HG03558 (cell line): ENCODE data around the gene SEC23A.

Experiments used
- ATAC-seq: cut with Tn5 transposase; IDR thresholded peaks from one replicate; pipeline ENCODE4 v1.9.1; 2021; ENCODE audit warnings: moderate number of reproducible peaks; ENCODE audit not compliant: unreplicated experiment; ENCODE audit errors: extremely low read depth

The SEC23A gene

GRCh38 chr14:38994731-38995130, 108.3 kb downstream of the SEC23A start:
- ATAC-seq = no peak

GRCh38 chr14:38993981-38994380, 109.1 kb downstream of the SEC23A start:
- ATAC-seq = no peak

DNA sequence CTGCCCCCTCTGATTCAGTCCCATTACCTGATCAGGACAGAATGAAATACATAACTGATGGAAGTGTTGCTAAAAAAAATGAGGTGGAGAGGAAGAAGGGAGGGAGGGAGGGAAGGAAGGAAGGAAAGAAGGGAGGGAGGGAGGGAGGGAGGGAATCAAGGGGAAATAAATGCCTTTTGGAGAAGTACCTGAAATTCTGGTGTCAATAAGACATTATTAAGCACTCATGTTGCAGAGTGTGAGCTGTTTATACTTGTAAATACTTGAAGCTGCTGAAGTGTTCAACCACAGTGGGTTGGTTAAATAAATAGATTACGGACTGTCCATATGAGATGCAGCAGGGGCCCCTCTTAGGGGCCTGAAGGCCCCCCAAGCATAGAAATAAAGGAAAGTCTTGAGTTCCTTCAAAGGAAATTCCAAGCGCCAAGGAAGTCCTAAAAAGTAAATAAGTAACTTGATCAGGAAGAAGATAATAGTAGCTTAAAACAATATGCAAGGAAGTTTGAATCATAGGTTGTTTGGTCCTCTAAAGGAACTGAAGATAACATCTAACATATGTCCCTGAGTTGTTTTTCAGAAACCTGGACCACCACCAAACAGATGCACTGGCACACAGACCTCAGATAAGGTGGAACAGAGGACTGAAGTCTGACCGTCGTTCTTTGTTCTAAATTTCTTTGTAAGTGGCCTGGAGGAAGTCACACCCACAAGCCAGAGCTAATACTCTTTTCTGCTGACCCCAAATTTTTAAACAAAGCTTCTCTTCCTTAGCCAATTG, 110.8 kb downstream of the SEC23A start:
- no peak for ATAC-seq

GRCh38 chr14:38991299-38991698, 111.7 kb downstream of the SEC23A start:
- ATAC-seq = no peak

DNA sequence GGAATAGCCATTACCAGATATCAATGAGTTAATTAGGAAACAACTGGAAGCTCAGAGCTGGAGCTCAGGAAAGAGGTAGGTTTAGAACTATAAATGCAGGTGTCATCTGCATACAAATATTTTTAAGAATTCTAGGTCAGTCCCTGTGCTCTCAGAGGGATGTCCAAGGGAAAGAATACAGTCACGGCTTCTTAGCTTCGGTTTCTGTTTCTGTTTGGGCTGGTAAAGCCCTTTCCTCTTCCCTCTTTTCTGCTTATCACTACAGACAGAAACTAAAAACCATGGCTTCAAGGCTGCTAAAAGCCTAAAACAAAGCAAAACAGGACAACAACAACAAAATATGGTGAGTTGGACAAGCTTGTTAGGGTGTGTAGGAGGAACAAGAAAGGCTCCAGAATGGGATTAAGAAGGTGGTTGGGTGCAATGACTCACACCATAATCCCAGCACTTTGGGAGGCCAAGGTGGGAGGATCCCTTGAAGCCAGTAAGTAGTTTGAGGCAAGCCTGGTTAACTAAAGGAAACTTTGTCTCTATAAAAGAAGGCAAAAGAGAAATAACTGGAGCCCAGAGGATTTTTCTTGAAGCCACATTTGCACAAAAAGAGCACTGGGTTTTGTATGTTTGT, 113.0 kb downstream of the SEC23A start:
- peak; percentile 85 for ATAC-seq

DNA sequence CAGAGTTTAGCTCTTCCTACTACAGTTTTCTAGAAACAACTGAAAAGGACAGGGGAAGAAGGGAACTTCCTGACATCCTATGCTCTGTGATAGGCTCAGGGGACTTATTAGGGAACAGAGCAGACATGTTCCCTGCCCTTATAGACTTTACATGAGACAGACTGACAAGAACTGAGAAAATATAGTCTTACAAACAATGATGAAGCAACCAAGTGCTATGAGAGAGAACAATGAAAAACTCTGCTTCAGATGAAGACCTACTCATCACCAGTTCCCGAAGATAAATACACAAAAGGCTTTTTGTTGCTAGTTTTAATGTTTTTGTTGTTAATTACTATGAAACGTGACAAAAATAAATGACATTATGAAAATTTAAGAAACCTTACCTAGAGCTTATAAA, 115.3 kb downstream of the SEC23A start:
- ATAC-seq = no peak

- no peak for ATAC-seq
These were observed 120.2 kb downstream of the SEC23A start for GRCh38 chr14:38982837-38983236.

DNA sequence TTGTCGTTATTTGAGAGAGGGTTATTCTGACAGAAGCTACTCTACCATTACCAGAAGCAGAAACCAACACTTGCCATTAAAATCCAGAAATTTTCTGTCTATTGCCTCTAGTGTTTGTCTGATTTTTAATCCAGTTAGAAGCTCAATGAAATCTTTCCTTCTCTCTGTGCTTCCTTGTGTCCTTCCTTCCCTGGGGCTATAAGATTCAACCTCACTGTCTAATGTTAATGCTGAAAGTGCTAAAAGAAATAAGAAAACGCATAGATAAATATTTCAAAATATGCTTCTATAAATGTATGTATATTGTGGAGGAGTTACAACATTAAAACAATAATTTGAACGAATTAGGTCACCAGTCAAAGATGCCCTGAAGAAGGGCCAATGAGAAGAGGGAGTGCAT, 120.8 kb downstream of the SEC23A start:
- no peak for ATAC-seq
